ENCODE results near the gene ADORA1. TPM values are rescaled to one million over a fixed set of nuclear protein-coding genes. Genes with fewer than 3 reads are reported as not detected.

The ADORA1 gene
- total and polyA plus RNA-seq, 2 donors (not counting 3 experiments of a cell fraction or from before 2014, with no cell fraction given): 0.15 TPM; not detected in 1

GRCh38 chr1:203210350-203210749, 82.8 kb downstream of the ADORA1 start:
- dilution Hi-C loops (cut with MboI; ENCODE audit: extremely low pct_ligation_motif_present, low sequenced_read_pairs) (no loop called here), intact Hi-C loops (cut with micrococcal nuclease) (no loop called here)
- DNase-seq (ENCODE audit: low read depth, low spot score) (no peak), FAIRE-seq (no peak)
- Histone ChIP-seq H3K9me3 (replicated peaks; ENCODE audit: control insufficient read depth, insufficient read depth, low read length) (no peaks in the 10 kb centered on the region), H3K9me1 (replicated peaks; ENCODE audit: control insufficient read depth, extremely low read depth, insufficient read depth, low read length) (no peaks in the 10 kb centered on the region), H3K79me2 (ENCODE audit: control insufficient read depth, insufficient read depth, low read length) (no peaks in the 10 kb centered on the region), H3K27me3 (ENCODE audit: control insufficient read depth in 2 of 2, insufficient read depth in 2 of 2, low read length in 2 of 2) (peaks cover 3 to 8% of the 10 kb centered on the region in 2 experiments), H4K20me1 (replicated peaks; ENCODE audit: control insufficient read depth, extremely low read depth, insufficient read depth, low read length) (no peaks in the 10 kb centered on the region), H3K4me2 (ENCODE audit: insufficient read depth, low read length) (no peak overlapping the region), H3K4me1 (ENCODE audit: control insufficient read depth, extremely low read depth, insufficient read depth, low read length) (no peaks in the 10 kb centered on the region), H2AFZ (ENCODE audit: low read depth, low read length) (no peak overlapping the region), H3K9ac (replicated peaks; ENCODE audit: extremely low read depth, insufficient read depth, low read length) (no peak overlapping the region), H3K4me3 (replicated peaks in 1 of 3; ENCODE audit: insufficient read depth in 1 of 3, low read depth in 1 of 3, low read length in 3 of 3) (no peak overlapping the region), H3K36me3 (ENCODE audit: control insufficient read depth in 2 of 2, extremely low read depth in 1 of 2, insufficient read depth in 2 of 2, low read length in 2 of 2) (no peaks in the 10 kb centered on the region), H3K27ac (ENCODE audit: insufficient read depth, low read depth, low read length) (no peak overlapping the region)
- POLR2A ChIA-PET: no interaction called here
- TF ChIP-seq POLR2A (IDR thresholded peaks at IDR 0.05; ENCODE audit: low read depth, low read length) (no peak), MAX (IDR thresholded peaks at IDR 0.05; ENCODE audit: insufficient read depth, insufficient read length) (no peak), CTCF (IDR thresholded peaks at IDR 0.05; ENCODE audit: extremely low read depth in 1 of 2, insufficient read depth in 1 of 2, low read depth in 1 of 2, low read length in 2 of 2) (no peak), GATA2 (IDR thresholded peaks at IDR 0.05; ENCODE audit: insufficient read depth, insufficient read length, low read depth, low read length) (no peak), POLR2AphosphoS5 (IDR thresholded peaks at IDR 0.05; ENCODE audit: insufficient read depth, low read depth, low read length) (no peak), JUN (IDR thresholded peaks at IDR 0.05; ENCODE audit: borderline replicate concordance, insufficient read depth, insufficient read length, low read depth) (no peak), MYC (IDR thresholded peaks at IDR 0.05; ENCODE audit: low read depth, low read length) (no peak), FOS (IDR thresholded peaks at IDR 0.05; ENCODE audit: borderline replicate concordance, insufficient read depth, low read length) (no peak), EZH2 (IDR thresholded peaks at IDR 0.05; ENCODE audit: borderline replicate concordance, low read depth, low read length, severe bottlenecking) (no peak)
- CTCF ChIA-PET: interaction anchor here (3.4 to 8.7 kb wide), 2 partner anchors 93 to 168 kb away, joined by 16 to 363 read pairs; no protein-coding TSS in a partner anchor
- BruUV-seq (replicated peaks): no TSS peak
